ENCODE measurements around the gene PRSS53. TPM values are rescaled to one million over a fixed set of nuclear protein-coding genes. Genes with fewer than 3 reads are reported as not detected.

The PRSS53 gene
- total and polyA plus RNA-seq, 10 of the 15 experiments (the other 5 are each of a cell fraction or from before 2014, with no cell fraction given): 0.35 to 3.4 (median 0.88) TPM; not detected in 2

DNA sequence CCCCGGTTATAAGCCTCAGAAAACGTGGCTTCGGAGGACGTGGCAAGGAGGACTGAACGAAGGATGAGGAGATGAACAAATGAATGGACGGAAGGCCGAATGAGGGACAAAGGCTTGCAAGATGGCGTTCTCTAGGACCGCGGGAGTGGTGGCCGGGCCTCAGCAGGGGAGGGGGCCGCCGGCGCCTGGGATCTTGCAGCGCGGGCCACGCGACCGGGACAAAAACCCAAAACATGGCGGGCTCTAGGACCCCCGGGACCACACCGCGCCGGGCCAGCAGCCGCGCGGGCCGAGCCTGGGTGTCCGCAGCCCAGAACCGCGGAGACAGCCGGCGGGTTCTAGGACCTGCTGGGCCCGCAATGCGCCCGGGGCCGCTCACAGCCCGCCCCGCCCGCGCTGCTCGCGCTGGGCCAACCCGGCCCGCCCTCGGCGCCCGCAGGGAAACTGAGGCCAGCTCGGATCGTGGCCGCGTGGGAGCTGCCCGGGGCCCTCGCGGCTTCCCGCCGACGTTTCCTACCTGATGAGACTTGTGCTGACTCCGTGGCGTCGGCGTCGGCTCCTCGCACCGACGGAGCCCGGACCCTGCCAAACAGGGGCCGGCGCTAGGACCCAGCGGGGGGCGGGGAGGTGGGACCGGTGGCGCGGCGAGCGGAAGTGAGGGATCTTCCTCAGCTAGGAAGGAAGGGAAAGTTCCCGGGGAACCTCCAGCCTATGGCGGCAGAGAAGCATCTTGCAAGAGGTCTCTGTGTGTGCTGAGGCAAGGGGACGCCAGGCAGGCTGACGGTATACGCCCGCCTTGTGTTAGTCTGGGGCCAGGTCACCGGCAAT lies 15.4 kb downstream of the PRSS53 start (continued):
- TF ChIP-seq ZBTB4 (CRISPR knock-in tag; IDR thresholded peaks at IDR 0.05) (no peak), NRF1 (conservative IDR thresholded peaks at IDR 0.05; ENCODE audit: low read depth, low read length) (no peak), ZNF24 (IDR thresholded peaks at IDR 0.05) (peak; percentile 98), YY1 (IDR thresholded peaks at IDR 0.05; ENCODE audit: low read depth, low read length) (peak; percentile 87), ZNF207 (IDR thresholded peaks at IDR 0.05; ENCODE audit: borderline replicate concordance) (peak; percentile 93), SMAD5 (IDR thresholded peaks at IDR 0.05; ENCODE audit: low read depth) (peak; percentile 72), TCF12 (IDR thresholded peaks at IDR 0.05; ENCODE audit: low read depth, low read length) (no peak), RAD21 (IDR thresholded peaks at IDR 0.05; ENCODE audit: insufficient read depth, low read depth, low read length) (0 out of 2 replicates have a peak, but pooled peaks have one; percentile 7), TCF3 (IDR thresholded peaks at IDR 0.05; ENCODE audit: borderline replicate concordance, insufficient read depth, low read depth, low read length) (0 out of 2 replicates have a peak, but pooled peaks have one; percentile 37), TAF1 (IDR thresholded peaks at IDR 0.05; ENCODE audit: borderline replicate concordance, low read depth, low read length) (peak; percentile 59), ZNF384 (IDR thresholded peaks at IDR 0.05; ENCODE audit: borderline replicate concordance, low read depth, low read length) (no peak), MAX (IDR thresholded peaks at IDR 0.05; ENCODE audit: low read depth, low read length) (no peak; the same call in 1 of the 2 replicates)
- TF ChIP-seq, protein P1, sequence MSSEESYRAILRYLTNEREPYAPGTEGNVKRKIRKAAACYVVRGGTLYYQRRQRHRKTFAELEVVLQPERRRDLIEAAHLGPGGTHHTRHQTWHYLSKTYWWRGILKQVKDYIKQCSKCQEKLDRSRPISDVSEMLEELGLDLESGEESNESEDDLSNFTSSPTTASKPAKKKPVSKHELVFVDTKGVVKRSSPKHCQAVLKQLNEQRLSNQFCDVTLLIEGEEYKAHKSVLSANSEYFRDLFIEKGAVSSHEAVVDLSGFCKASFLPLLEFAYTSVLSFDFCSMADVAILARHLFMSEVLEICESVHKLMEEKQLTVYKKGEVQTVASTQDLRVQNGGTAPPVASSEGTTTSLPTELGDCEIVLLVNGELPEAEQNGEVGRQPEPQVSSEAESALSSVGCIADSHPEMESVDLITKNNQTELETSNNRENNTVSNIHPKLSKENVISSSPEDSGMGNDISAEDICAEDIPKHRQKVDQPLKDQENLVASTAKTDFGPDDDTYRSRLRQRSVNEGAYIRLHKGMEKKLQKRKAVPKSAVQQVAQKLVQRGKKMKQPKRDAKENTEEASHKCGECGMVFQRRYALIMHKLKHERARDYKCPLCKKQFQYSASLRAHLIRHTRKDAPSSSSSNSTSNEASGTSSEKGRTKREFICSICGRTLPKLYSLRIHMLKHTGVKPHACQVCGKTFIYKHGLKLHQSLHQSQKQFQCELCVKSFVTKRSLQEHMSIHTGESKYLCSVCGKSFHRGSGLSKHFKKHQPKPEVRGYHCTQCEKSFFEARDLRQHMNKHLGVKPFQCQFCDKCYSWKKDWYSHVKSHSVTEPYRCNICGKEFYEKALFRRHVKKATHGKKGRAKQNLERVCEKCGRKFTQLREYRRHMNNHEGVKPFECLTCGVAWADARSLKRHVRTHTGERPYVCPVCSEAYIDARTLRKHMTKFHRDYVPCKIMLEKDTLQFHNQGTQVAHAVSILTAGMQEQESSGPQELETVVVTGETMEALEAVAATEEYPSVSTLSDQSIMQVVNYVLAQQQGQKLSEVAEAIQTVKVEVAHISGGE (CRISPR knock-in tag; IDR thresholded peaks at IDR 0.05): 0 out of 2 replicates have a peak, but pooled peaks have one; percentile 15
- TF ChIP-seq, protein P2, sequence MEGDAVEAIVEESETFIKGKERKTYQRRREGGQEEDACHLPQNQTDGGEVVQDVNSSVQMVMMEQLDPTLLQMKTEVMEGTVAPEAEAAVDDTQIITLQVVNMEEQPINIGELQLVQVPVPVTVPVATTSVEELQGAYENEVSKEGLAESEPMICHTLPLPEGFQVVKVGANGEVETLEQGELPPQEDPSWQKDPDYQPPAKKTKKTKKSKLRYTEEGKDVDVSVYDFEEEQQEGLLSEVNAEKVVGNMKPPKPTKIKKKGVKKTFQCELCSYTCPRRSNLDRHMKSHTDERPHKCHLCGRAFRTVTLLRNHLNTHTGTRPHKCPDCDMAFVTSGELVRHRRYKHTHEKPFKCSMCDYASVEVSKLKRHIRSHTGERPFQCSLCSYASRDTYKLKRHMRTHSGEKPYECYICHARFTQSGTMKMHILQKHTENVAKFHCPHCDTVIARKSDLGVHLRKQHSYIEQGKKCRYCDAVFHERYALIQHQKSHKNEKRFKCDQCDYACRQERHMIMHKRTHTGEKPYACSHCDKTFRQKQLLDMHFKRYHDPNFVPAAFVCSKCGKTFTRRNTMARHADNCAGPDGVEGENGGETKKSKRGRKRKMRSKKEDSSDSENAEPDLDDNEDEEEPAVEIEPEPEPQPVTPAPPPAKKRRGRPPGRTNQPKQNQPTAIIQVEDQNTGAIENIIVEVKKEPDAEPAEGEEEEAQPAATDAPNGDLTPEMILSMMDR (IDR thresholded peaks at IDR 0.05 in 2 of 3, conservative IDR thresholded peaks at IDR 0.05 in 1 of 3; ENCODE audit: control insufficient read depth in 2 of 3, extremely low read depth in 1 of 3, insufficient read depth in 1 of 3, low read depth in 3 of 3, low read length in 3 of 3): no peak
- TF ChIP-seq, protein P3, sequence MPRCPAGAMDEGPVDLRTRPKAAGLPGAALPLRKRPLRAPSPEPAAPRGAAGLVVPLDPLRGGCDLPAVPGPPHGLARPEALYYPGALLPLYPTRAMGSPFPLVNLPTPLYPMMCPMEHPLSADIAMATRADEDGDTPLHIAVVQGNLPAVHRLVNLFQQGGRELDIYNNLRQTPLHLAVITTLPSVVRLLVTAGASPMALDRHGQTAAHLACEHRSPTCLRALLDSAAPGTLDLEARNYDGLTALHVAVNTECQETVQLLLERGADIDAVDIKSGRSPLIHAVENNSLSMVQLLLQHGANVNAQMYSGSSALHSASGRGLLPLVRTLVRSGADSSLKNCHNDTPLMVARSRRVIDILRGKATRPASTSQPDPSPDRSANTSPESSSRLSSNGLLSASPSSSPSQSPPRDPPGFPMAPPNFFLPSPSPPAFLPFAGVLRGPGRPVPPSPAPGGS (IDR thresholded peaks at IDR 0.05; ENCODE audit: borderline replicate concordance, insufficient read depth, low read depth, low read length, poor library complexity, severe bottlenecking): no peak
- TF ChIP-seq, protein P4, sequence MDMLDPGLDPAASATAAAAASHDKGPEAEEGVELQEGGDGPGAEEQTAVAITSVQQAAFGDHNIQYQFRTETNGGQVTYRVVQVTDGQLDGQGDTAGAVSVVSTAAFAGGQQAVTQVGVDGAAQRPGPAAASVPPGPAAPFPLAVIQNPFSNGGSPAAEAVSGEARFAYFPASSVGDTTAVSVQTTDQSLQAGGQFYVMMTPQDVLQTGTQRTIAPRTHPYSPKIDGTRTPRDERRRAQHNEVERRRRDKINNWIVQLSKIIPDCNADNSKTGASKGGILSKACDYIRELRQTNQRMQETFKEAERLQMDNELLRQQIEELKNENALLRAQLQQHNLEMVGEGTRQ (IDR thresholded peaks at IDR 0.05; ENCODE audit: borderline replicate concordance, low read depth, low read length): no peak

Measured in GM12878 (cell line).